DMS153 treated with DMSO at 0.1 percent for 48 hours (cell line): ENCODE measurements around the gene MAP3K8.

Experiments
- DNase-seq: peaks from one replicate; lab custom pipeline; 2025; ENCODE audit not compliant: unreplicated experiment; lab: John Stamatoyannopoulos, UW

MAP3K8 gene

GRCh38 chr10:30490289-30491000 lies 56.5 kb downstream of the MAP3K8 start:
- no peak for DNase-seq

DNA sequence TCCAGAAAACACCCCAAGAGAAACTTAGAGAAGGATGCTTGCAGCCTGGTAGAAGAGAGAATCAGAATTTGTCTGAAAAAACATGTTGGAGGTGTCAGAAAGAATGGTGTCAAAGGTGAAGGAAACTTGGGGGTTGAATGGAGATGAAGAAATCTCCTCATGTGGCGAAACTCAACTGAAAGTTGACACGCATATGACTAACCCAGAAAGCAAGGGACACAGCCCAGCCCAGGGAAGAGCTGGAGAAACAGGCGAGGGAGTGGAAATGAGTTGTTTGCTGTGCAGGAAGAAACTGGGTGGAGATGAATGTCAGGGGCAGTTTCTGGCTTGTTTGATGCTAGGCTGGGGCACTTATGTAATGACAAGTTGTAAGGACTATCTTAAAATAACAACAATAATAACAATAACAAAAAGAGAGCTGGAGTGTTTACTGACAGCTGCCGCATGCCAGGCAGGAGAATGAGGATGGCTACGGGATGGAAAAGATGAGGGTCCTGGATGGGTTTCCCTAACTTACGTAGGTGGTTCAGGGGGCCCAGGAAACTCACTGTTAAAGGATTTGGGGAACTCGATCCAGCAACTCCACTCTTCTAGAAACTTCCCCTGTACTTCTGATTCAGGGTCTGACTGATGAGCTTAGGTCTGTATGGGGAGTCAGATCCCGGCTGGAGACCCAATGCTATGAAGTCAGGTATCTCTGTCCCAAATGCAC lies 57.4 kb downstream of the MAP3K8 start:
- DNase-seq, result no peak

DNA sequence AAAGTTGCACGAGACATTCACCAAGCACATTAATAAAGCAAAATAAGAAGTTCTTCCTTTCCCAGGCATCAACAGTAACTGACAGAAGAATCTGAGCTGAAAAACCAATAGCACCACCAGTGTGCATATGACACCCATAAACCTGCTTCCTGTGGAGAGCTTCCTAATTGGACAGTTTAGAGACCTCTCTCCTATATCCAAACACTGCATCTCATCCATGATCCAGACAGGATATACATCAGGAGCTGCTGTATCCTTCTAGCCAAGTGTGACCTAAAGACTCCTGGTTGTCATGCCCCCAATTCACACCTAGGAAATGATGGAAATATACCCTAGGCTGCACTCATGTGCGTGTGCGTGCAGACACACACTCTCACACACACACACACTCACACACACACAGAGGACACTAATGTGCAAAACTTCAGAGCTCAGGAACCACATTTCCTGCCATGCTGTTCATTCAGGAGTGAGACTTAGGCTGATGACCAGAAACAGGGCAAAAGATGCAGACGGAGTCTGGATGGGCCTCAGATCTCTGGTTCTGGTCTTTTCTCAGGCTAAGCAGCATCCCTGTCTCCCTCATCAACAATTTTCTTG lies 58.0 kb downstream of the MAP3K8 start:
- DNase-seq, result no peak

DNA sequence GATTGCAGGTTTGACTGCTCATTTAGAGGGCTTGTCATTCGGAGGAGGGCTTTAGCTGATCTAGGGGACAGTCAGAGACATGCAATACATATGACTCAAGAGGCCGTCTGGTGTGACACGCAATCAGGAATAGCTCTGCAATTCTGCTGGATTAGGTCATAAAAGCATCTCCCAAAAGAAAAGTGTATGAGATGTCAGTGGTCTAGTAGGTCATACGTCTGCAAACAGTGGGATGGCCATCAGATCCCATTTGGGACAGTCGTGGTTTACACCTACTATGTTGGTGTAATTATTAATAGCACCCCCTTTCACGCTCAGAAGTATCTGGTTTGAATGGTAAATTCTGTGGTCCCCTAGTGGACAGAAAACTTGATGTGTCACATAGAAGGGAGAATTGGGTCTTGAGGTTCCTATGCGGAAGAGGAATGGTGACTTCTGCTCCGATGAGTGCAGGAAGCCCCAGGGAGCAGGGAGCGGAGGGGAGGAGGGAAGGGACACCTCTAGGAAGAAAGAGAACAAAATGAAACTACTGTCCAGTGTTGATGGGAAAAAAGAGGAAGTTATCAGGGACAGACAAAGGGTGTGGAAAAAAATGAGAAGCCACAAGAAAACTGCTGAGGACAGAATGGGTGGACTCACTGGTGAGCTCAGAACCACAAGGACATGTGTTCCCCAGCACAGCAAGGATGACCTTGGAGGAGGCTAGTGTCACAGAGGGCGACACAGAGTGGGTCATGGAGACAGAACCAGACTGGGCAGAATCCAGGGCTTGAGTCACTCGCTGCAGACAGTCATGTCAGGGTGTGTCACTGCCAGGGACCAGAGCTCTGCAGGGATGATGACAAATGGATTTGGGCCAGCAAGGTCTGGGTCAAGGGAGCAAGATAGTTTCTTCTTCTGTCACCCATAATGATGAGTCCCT lies 59.9 kb downstream of the MAP3K8 start:
- no peak for DNase-seq

GRCh38 chr10:30494558-30494957 lies 60.6 kb downstream of the MAP3K8 start:
- DNase-seq, result no peak

- no peak for DNase-seq
These were observed 61.7 kb downstream of the MAP3K8 start for GRCh38 chr10:30495687-30496086.

DNA sequence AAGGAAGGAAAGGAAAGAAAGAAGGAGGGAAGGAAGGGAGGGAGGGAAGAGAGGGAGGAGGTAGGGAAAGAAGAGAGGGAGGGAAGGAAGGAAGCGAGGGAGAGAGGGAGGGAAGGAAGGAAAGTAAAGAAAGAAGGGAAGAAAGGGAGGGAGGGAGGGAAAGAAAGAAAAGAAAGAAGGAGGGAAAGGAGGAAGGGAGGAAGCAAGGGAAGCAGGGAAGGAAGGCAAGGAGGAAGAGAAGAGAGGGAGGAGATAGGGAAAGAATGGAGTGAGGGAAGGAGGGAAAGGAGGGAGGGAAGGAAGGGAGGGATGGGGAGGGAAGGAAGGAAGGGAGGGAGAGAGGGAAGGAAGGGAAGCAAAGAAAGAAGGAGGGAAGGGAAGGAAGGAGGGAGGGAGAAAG lies 65.8 kb downstream of the MAP3K8 start:
- DNase-seq, result no peak

DNA sequence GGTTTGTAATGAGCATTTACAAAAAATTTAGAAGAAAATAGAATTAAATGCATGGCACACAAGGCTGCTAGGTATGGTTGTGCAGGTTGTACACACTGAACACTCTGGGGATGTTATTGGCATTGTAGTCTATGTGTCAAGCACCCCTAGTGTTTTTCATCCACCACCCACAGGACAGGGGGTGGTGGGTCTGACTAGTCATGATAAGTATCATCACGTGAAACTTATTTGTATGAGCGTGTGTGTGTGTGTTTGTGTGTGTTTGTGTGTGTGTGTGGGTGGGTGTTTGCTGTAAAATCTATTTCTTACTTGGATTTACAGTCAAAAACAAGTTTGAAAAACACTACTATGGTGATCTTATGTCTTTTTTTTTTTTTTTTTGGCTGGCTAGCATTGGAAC lies 66.5 kb downstream of the MAP3K8 start:
- DNase-seq, result no peak

DNA sequence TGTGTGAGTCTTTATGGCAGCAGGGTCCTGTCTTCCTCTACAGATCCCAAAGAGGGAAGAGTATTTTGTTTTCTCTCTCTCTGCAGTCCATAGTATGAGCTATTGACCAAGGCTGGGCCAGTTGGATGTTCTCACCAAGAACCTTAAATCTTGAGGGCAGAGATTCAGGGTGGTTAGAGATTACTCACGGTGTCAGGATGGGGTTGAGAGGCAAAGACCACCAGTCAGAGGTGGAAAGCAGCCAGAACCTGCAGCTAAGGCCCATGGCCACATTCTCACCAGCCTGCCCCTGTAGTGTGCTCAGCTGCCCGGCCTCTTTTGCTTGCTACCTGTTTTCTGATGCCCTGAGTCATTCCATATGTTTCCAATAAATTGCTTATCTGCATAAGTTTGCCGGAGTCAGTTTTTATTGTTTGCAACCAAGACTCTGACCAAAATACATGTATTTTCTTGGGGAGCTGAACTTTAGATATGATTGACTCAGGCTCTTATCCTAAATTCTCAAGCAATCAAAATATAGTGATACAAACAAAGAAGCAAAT lies 67.0 kb downstream of the MAP3K8 start:
- no peak for DNase-seq

DNA sequence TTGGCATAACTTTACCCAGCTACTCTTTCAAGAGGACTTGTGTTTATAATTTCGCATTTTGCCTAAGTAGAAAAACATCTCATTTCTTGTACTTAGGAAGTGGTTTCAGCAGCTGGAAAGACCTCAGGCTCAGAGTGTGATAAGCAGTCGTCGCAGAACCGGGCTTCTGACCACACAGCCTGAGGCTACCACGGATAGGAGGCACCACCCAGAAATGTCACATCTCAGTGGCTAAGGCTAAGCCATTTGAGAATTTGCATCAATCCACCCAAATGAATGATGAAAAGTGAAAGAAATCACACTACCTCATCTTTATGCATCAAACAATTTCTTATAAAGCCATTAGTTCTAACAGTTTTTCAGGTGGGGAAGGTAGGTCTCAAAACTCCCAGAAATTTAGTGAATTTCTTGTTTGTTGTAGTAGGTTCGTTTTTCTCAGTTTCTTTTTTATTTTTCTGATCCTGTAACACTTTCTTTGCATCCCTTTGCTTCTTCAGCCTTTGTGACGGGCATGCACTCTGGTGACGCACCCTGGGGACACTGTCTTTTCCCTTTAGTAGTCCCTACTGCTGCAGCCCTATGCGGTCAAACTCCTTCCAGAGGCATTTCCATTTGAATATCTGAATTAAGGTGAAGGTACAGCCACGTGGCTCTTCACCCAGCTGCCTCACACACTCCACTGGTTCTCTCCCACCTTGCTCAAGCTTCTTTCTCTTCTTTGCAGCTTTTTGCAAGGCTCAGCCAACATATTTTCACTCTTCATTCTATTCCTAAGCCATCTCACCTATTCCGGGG lies 68.5 kb downstream of the MAP3K8 start:
- DNase-seq, result no peak

GRCh38 chr10:30503700-30504266 lies 69.8 kb downstream of the MAP3K8 start:
- no peak for DNase-seq

DNA sequence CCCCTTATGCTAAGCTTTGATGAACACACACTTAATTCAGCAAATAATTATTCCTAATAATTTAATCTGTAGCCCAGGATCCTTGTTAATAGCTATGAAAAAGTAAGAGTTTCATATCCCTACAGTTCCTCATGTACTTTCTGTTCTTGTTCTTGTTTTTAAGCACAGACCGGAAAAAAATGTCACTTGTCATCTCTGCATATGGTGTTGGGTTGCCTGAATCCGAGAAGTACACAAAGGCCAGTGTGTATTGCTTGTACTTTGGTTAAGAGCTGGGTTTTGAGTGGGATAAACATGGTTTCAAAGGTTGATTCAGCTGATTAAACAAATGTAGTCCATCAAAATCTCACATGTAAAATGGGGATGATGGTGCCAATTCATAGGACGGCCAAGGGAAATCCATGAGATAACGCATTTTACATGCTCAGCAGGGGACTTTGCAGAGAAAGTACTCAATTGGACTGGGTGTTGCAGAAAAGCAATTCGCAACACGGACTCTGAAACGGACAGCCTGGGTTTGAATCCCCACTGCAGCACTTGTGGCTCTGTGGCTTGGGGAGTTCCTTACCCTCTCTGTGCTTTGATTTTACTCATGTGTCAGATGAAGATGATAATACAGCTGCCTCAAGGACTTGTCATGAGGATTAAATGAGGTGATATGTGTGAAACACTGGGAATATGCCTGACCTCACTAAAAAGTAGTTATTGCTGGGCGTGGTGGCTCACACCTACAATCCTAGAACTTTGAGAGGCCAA lies 71.7 kb downstream of the MAP3K8 start:
- DNase-seq, result no peak

DNA sequence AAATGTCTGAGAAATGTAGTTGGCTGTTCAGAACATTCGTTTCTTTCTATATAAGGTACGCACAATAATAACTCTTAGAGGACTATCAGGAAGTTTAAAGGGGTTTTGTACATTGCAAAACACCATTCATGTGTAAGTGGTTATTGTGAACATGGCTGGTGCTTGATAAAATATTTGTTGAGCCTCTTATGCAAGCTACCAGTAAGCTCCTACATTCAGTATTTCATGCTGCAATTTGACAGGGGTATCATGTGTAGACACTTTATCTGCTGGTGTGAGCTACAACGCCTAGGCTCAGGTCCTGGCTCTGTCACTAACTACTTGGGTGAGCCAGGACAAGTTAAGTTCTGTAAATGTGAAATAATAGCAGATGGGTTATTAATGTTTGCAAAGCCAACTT lies 75.5 kb downstream of the MAP3K8 start:
- DNase-seq, result no peak

DNA sequence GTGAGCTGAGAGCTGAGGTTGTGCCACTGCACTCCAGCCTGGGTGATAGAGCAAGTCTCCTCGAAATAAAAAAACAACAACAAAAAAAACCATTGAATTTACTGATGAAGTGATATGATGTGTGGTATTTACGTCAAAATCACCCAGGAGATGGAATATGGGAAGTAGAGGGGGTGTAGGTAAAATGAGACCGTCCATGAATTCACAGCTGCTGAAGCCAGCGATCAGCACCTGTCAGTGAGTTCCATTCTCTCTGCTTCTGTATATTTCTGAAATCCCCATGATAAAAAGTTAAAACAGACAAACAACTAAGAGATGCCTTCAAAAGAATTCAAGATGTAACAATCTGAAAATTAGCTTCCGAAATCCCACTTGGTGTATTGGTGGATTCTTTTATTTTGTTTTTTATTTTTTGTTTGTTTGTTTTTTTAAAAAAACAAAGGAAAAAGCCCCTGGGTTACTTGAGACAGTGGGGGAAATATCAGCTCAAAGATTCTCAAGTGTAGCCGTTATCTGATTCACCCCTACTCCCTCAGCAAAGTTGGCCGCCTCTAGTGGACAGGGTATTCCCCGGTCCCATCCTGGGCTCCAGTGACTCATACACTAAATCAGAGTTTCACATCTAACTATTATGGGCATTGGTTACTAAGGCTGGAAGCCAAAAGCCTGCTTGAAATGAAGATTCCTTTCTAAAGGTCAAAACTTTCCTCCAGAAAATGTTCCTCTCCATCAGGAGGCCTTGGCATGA lies 76.4 kb downstream of the MAP3K8 start:
- no peak for DNase-seq

DNA sequence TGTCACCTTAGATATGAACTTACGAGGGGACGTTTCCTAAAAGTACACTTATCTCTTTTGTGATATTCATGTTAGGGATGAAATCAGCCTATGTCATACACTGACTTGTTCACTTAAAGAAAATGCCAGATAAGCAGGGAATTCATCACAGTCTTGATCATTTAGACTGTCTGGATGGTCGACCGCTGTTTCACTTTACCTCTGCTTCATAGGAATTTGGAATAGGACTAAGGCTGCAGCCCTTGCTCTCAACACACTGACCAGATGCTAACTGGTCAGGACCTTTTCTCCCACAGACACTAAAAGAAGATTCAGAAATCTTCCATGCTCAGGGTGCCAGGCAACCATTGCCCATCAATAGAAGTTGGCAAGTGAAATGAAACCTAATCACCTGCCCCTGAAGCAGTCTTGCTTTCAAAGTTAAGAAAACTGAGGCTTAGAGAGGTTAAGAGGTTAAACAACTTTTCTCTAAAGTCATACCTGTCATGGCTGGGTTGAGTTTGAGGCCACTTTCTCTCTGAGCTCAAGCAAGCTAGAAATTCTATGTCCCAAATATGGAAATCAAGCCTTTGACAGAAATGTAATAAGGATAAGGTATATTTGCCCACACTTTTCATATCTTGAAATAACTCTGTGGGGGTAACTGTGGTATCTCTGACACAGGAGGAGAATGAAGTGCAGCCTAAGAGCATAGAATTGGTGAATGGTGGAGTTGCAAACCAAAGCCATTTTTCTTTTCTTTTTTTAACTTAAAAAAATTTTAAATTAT lies 77.1 kb downstream of the MAP3K8 start:
- DNase-seq, result no peak
